RPMI7951 (cell line): Measurements from ENCODE around the gene AATF. TPM values are rescaled to one million over a fixed set of nuclear protein-coding genes. Genes with fewer than 3 reads are reported as not detected.

Source experiments
- DNase-seq: peaks from one replicate; pipeline ENCODE4 v3.0.0-alpha.2; 2012; ENCODE audit warnings: low read depth
- total RNA-seq: library from RNA; depleted of rRNA; stranded (reverse); fragments of >200 nt; shearing (Covaris generic); gene quantifications from 2 replicates; pipeline ENCODE4 v1.2.3, GENCODE V29; 2014; rRNA removed

The AATF gene
- total RNA-seq: 27.0 and 39.6 TPM in 2 replicates

- DNase-seq: peak; percentile 93
Observed at GRCh38 chr17:36948717-36949460, at the start of gene AATF. TSS of gene AATF (plus strand) at chr17:36948954. CDS start at chr17:36949126, 172 bp downstream.

GRCh38 chr17:36899250-36900159 is 49.2 kb upstream of the AATF start:
- DNase-seq: peak; percentile 11

- no peak for DNase-seq
Observed at GRCh38 chr17:36900160-36900512, 48.6 kb upstream of the AATF start.

GRCh38 chr17:36901506-36901905 is 47.2 kb upstream of the AATF start:
- peak; percentile 69 for DNase-seq

- DNase-seq: no peak
Observed at GRCh38 chr17:36907407-36907806, 41.3 kb upstream of the AATF start.

GRCh38 chr17:36910513-36910912 is 38.2 kb upstream of the AATF start:
- DNase-seq: no peak

GRCh38 chr17:36911001-36911400 is 37.8 kb upstream of the AATF start:
- DNase-seq: no peak

- no peak for DNase-seq
Observed at GRCh38 chr17:36913132-36913531, 35.6 kb upstream of the AATF start.

- no peak for DNase-seq
Observed at GRCh38 chr17:36918211-36918691, 30.5 kb upstream of the AATF start.

- DNase-seq: no peak
Observed at GRCh38 chr17:36919407-36919968, 29.3 kb upstream of the AATF start.

GRCh38 chr17:36920032-36921005 is 28.4 kb upstream of the AATF start:
- DNase-seq: peak; percentile 59

GRCh38 chr17:36921095-36921851 is 27.5 kb upstream of the AATF start:
- peak; percentile 47 for DNase-seq

- DNase-seq: no peak
Observed at GRCh38 chr17:36922175-36922574, 26.6 kb upstream of the AATF start.

GRCh38 chr17:36923814-36924221 is 24.9 kb upstream of the AATF start:
- no peak for DNase-seq

GRCh38 chr17:36926226-36926625 is 22.5 kb upstream of the AATF start:
- no peak for DNase-seq

- no peak for DNase-seq
Observed at GRCh38 chr17:36926701-36927100, 22.1 kb upstream of the AATF start.

GRCh38 chr17:36928471-36929345 is 20.0 kb upstream of the AATF start:
- DNase-seq: no peak

- DNase-seq: no peak
Observed at GRCh38 chr17:36929851-36930582, 18.7 kb upstream of the AATF start.

- no peak for DNase-seq
Observed at GRCh38 chr17:36930583-36930900, 18.2 kb upstream of the AATF start.
